GM18505 (cell line): ENCODE data around the gene HOXD11.

Experiments used
- ATAC-seq: cut with Tn5 transposase; IDR thresholded peaks from one replicate; pipeline ENCODE4 v1.9.1; 2021; ENCODE audit not compliant: unreplicated experiment
- POLR2A ChIP-seq: IDR thresholded peaks from 4 replicates; pipeline ENCODE4 v1.6.1; 2011; ENCODE audit warnings: borderline replicate concordance; ENCODE audit not compliant: insufficient read depth, insufficient read length; ENCODE audit errors: extremely low read depth

Gene HOXD11

GRCh38 chr2:176084611-176085119 lies 22.4 kb upstream of the HOXD11 start:
- no peak for ATAC-seq
- TF ChIP-seq POLR2A: no peak

DNA sequence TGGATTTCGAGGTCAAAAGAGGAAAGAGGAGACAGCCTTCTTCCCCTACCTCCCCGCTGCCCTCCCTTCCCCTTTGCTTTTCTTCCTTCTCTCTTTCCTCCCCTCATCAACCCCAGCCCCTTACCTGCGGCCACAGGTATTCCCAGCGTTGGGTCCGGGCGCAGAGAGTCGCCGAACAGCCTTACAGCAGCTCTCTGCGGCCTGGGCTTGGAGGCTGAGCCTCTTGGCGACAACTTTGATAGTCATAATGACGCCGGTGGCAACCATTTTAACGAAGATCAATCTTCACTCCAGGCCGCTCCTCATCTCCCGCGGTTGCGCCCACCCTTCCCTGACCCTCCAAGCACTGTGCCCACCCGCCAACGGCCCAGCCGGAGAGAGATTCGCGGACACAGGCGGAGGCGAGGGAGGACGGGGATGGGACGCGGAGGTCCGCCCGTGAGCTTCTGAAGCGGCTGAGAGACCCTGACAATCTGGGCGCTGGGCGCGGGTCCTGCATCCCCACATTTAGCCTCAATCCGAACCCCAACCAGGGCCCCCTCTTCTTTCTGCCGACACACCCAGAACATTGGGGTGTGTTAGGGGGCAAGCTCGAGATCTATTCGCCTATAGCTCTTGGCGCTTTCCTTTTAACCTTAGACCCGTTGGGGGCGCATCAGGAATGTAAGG lies 21.8 kb upstream of the HOXD11 start:
- ATAC-seq: no peak
- TF ChIP-seq POLR2A: no peak

DNA sequence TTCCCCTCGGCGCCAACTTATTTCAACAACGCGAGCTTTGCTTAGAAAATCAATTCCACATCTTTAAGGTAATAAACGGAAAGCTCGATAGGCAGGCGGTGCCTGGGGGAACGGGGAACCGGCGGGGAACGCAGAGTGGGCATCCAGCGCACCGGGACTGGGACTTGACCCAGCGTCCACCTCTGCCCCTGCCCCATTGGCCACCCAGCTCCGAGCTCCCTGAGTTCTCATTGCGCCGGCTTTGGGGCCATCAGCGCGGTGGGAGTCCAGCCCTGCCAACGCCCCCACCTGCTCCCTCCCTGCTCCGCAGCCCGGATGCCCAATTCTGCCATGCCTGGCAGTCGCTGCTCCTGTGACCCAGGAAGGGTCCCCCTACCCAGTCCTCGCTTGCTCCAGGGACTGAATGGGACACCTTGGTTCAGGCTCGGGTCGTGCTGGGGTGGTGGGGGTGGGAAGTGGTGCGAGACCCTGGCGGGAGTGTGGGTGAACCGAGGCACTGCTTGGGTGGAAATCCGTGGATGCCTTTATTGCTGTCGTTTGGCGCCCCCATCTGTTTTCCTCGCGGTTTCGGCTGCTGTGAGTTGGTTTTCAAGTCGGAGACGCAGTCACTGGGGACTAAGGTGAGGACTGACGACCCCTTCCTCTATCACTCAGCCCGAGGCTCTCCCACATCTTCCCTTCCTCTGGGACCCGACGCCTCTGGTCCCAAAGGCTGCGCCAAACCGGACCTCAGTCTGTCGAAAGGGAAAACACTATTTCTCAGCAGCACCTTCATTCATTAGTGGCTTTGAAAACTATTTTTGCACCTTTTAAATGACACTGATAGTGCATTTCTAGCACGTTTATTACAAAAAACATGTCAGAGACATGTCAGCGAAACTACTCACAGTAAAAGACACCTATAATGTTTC lies 21.0 kb upstream of the HOXD11 start:
- TF ChIP-seq POLR2A: no peak
- no peak for ATAC-seq

DNA sequence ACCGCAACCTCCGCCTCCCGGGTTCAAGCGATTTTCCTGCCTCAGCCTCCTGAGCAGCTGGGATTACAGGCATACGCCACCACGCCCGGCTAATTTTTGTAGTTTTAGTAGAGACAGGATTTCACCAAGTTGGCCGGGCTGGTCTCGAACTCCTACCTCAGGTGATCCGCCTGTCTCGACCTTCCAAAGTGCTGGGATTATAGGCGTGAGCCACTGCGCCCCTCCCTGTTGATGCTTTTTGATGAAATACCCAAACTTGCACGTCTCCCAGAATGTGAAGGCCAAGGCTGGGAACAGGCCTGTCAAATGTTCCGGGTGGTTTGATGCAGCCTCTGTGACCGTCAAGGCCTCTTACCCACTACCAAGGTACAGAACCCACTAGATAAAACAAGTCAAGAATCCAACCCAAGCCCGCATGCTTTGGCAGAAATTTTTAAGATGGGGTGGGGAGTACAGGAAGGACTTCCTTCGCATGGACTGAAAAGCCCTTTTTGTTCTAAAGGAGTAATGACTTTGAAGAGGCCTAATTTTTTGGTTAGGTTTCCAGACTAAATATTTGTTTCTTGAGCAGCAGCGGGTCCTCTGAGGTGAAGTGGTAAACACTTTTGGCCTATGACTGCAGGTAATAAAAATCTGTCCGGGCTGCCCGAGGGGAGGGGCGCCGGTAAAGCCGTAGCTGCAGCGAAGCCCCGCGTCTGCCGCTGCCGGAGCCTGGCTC lies 19.6 kb upstream of the HOXD11 start:
- ATAC-seq: no peak
- TF ChIP-seq POLR2A: no peak

DNA sequence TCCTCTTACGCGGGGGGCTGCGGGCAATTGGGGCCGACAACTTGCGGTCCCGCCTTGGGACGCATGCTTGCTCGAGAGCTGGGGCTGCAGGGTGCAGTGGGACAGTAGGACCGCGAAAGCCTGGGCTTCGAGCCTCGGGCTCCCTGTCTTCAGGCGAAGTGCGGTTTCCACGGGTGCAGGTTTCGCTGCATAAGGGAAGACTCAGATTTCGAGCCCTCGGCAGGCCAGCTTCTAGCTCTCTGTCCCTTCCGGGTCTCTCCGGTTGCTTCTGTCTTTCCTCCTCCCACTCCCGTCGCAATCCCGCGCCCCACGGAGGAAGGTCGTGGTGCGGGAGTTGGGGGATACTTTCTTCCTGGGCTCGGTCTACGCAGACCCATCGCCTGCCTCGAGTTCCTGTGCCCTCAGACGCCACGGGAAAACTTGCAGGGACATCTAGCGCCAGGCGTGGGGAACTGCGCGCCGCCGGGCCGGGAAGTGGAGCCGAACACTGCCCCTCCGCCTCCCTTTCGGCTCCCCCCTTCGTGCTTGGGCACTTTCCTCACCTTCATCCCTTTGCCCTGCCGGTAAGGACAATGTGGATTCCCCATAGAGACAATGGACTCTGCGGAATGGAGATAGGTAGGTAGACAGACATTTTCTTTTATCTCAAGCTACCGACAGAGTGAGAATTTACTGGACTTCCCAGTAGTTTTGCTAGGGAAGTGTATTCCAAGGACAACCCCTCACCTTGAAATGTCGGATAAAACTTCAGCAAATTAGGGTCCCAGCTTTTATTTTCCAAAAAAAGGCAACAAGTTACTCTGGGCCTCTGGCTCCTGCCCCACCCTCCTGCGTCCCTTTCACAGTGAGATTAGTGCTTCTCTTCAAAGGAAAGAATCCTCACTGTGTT lies 18.8 kb upstream of the HOXD11 start:
- ATAC-seq: no peak
- no peak for TF ChIP-seq POLR2A

GRCh38 chr2:176088937-176089842 lies 17.9 kb upstream of the HOXD11 start:
- no peak for ATAC-seq
- TF ChIP-seq POLR2A: no peak

DNA sequence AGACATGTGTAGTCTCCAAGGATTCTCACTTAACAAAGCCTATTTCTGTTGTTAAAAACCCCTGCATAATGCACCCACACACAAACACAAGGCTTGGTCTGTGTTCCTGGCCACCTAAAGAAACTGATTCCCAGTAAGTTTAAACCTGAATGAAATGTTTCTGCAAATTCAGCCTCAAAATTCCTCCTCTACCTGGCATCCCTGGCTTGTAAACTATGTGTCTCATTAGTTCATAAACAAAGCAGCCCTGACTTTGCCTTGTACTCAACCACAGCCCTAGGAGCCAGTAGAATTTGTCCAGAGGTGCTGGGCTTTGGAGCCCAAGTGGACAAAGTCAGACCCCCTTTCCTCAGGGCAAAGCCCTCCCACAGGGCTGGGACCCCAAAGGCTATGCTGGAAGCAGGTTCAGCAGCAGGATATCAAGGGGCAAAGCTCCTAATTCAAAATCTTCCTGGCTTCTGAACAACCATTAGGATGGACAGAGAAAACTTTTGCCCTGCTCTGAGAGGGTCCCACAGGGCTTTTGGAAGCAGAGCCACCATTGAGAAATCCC lies 17.2 kb upstream of the HOXD11 start:
- ATAC-seq: no peak

GRCh38 chr2:176090862-176091261 lies 16.2 kb upstream of the HOXD11 start:
- no peak for ATAC-seq
- TF ChIP-seq POLR2A: no peak

More for the DNA sequence above, 17.2 kb upstream of the HOXD11 start:
- no peak for TF ChIP-seq POLR2A

- no peak for ATAC-seq
- TF ChIP-seq POLR2A: no peak
Observed at GRCh38 chr2:176091329-176092258, 15.5 kb upstream of the HOXD11 start.
